HL-60/S4 treated with phorbol 12-myristate 13-acetate at 8.2 ng/mL for 4 days and 3 days (cell line): Measurements from ENCODE around the gene TLK1.

Experiments used
- in situ Hi-C: fragments of 300-500 bp; cut with MboI; formaldehyde crosslinking; loops from 2 replicates; pipeline ENCODE4 v1.15.0; 2022; ENCODE audit warnings: low sequenced_read_pairs

Gene TLK1

GRCh38 chr2:171009386-171009785 lies 151.3 kb downstream of the TLK1 start:
- in situ Hi-C loops = no loop called here

GRCh38 chr2:171008550-171009205 lies 152.0 kb downstream of the TLK1 start:
- in situ Hi-C loops = no loop called here

- in situ Hi-C loops = no loop called here
These were observed 155.9 kb downstream of the TLK1 start for GRCh38 chr2:171004833-171005232.

- in situ Hi-C loops = no loop called here
These were observed 156.3 kb downstream of the TLK1 start for GRCh38 chr2:171004363-171004762.

GRCh38 chr2:170999654-171000053 lies 161.0 kb downstream of the TLK1 start:
- in situ Hi-C loops = loop anchor here (25.0 kb wide), 1 partner anchor 413 kb away; no protein-coding TSS in a partner anchor

- in situ Hi-C loops = loop anchor here (25.0 kb wide), 1 partner anchor 414 kb away; no protein-coding TSS in a partner anchor
These were observed 162.6 kb downstream of the TLK1 start for GRCh38 chr2:170997893-170998597.

GRCh38 chr2:170996316-170996715 lies 164.4 kb downstream of the TLK1 start:
- in situ Hi-C loops = loop anchor here (25.0 kb wide), 1 partner anchor 416 kb away; no protein-coding TSS in a partner anchor

- in situ Hi-C loops = loop anchor here (25.0 kb wide), 1 partner anchor 421 kb away; no protein-coding TSS in a partner anchor
These were observed 169.1 kb downstream of the TLK1 start for GRCh38 chr2:170991398-170992182.

GRCh38 chr2:170986566-170987258 lies 174.0 kb downstream of the TLK1 start:
- in situ Hi-C loops = loop anchor here (25.0 kb wide), 1 partner anchor 426 kb away; no protein-coding TSS in a partner anchor

GRCh38 chr2:170985407-170985806 lies 175.3 kb downstream of the TLK1 start:
- in situ Hi-C loops = loop anchor here (25.0 kb wide), 1 partner anchor 427 kb away; no protein-coding TSS in a partner anchor

GRCh38 chr2:170984079-170984478 lies 176.6 kb downstream of the TLK1 start:
- in situ Hi-C loops = loop anchor here (25.0 kb wide), 1 partner anchor 428 kb away; no protein-coding TSS in a partner anchor

- in situ Hi-C loops = loop anchor here (25.0 kb wide), 1 partner anchor 436 kb away; no protein-coding TSS in a partner anchor
These were observed 184.8 kb downstream of the TLK1 start for GRCh38 chr2:170975943-170976270.

- in situ Hi-C loops = loop anchor here (25.0 kb wide), 1 partner anchor 437 kb away; no protein-coding TSS in a partner anchor
These were observed 185.4 kb downstream of the TLK1 start for GRCh38 chr2:170975127-170975942.

- in situ Hi-C loops = no loop called here
These were observed 186.2 kb downstream of the TLK1 start for GRCh38 chr2:170974304-170974993.

- in situ Hi-C loops = no loop called here
These were observed 187.0 kb downstream of the TLK1 start for GRCh38 chr2:170973492-170974303.

GRCh38 chr2:170973225-170973491 lies 187.5 kb downstream of the TLK1 start:
- in situ Hi-C loops = no loop called here

GRCh38 chr2:170972296-170973224 lies 188.1 kb downstream of the TLK1 start:
- in situ Hi-C loops = no loop called here
